GM15510 (cell line): Measurements from ENCODE around the gene LCMT1.
A peak's percentile ranks its signal among the peaks of the same experiment; 100 is the strongest.

Experiments used
- POLR2A ChIP-seq: IDR thresholded peaks from 3 replicates; pipeline ENCODE4 v1.6.1; 2011; ENCODE audit warnings: borderline replicate concordance; ENCODE audit not compliant: insufficient read length; ENCODE audit errors: extremely low read depth

The LCMT1 gene

DNA sequence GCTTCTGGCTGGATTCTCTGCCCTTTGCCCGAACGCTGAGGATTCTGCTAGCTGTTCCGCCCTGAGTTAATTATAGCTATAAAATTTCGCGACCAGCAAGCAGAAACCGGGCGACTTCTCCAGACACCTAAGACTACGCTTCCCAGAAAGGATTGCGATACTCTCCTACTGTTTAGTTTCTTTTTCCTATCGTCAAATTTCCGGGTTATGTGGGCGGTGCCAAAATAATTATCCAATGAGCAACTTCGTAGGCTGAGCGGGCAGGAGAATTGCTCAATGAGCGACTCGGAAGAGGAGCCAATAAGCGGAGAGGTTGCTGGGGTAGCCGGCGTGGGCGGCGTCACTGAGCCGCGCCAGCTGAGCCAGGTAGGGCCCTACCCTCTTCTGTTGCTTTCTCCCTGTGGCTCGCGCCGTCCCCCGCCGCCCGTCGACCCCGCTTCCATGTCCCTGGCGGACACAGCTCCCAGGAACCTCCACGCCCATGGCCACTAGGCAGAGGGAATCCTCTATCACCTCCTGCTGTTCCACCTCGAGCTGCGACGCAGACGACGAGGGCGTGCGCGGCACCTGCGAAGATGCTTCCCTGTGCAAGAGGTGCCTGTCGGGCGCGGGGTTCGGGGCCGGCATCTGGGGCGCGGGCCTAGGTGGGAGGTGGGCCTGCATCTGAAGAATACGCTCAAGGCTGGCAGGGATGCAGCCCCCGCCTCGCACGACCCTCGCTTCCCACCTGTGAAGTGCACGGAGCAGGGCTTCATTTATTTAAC, at the start of gene LCMT1:
Gene LCMT1, plus strand, starts transcription at position 340 of the 764 bp plus-strand sequence. Its CDS starts 142 bp downstream, at position 482.
- TF ChIP-seq POLR2A: peak; percentile 68

DNA sequence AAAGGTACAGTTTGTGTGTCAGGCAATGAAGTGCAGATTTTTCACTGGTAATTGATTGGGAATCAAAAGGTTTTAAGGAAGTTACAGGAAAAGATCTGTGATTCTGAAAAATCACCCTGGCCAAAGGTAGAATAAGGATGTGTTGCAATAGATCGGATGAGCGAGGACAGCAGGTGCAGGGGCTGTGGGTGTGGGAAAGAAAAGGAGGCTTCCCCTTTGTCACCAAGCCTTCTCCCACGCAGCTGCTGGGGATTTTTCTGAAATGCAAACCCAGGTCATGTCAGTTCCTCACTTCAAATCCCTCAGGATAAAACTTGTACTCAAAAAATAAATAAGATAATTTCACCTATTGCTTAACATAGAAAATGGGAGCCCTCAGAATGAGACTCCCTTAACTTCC, 48.4 kb upstream of the LCMT1 start:
- no peak for TF ChIP-seq POLR2A

DNA sequence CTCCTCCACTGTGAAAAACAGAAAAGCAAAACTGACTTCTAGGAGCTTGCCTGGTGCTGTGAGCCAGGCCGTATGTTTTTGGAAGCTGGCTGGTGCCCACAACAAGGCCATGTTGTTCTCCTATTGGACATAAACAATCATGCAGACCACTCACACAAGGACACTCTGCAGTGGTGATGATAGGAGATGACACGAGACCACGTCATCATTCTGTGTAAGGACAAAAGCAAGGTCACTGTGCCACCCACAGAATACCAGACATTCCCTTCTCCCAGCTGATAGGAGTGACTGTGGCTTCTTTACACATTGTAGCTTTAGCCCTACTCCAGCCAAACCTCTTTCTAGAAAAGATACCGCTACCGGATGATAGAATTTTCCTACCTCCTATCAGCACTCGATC, 47.7 kb upstream of the LCMT1 start:
- TF ChIP-seq POLR2A: no peak

GRCh38 chr16:25064937-25065336, 46.6 kb upstream of the LCMT1 start:
- TF ChIP-seq POLR2A: no peak

DNA sequence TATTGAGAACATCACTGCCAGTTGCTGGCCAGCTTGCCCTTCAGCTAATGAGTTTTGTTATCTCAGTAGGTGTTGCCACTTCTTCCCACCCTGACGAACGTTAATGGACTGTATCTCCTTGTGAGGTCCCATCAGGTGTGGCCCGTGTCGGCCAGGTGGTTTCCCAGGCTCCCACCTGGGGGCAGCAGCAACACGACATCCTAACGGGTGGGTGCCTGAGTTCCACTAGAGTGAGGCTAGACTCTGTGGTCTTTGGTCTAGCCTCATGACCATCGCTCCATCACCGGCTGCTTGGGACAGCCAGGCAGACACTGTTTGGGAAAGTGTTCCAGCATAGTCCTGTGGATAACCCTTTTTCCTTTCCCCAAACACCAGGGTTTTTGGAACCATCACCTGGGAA, 45.6 kb upstream of the LCMT1 start:
- no peak for TF ChIP-seq POLR2A

DNA sequence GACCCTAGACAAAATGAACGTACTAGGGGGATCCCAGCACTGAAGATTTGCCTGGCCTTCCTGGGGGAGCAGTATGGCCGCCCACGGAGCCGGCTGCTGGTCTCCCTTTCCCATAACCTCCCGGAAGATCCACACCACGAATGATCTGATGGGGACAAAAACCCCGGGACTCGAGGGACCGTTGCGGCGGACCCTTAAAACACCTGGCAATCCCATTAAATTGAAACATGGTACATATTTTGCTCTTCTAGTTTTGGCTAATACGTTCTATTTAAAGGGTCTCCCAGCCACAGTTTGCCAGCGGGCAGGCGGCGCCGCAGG, 45.2 kb upstream of the LCMT1 start:
- no peak for TF ChIP-seq POLR2A

DNA sequence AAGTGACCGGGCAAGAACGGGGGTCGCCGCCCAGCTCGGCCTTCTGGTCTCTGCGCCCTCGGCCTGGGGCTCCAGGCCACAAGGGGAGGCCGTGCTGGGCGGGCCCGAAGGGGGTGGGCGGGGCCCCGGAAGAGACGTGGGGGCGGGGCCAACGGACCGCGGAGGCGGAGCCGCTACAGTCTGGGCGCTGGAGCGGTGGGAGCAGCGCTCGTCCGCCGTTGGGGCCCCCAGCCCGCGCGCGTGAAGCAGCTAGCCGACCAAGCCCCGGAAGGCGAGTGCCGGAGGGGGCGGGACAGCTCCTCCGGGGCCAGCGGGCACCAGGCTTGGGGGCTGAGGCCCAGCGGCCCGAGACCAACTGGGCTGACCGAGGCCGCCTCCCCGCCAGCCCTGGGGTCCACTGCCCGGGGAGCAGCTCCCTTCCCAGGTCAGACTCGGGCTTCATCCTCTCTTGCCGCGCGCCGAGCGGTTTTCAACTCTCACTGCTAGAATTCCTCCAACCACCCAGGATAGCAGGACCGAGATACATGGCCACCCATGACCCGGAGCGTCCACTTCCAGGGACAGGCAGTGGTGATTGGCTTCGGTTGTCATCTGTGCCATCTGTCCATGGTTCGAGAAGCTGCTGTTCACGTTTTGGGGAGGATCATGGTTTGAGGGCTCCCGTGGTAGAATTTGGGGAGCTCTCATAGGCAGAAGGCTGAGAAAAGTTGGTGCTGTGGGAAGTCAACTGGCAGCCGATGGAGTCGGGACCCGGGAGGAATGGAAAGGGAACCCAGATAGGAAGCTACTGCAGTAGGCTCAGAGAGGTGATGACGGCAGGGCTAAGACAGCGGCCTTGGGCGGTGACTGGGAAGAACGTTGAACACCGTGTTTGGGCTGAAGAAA, 44.6 kb upstream of the LCMT1 start:
- TF ChIP-seq POLR2A: peak; percentile 78

- TF ChIP-seq POLR2A: no peak
Measured at GRCh38 chr16:25073854-25074253, 37.7 kb upstream of the LCMT1 start.

- no peak for TF ChIP-seq POLR2A
Measured at GRCh38 chr16:25078386-25078978, 33.1 kb upstream of the LCMT1 start.

- no peak for TF ChIP-seq POLR2A
Measured at GRCh38 chr16:25079637-25080378, 31.7 kb upstream of the LCMT1 start.

DNA sequence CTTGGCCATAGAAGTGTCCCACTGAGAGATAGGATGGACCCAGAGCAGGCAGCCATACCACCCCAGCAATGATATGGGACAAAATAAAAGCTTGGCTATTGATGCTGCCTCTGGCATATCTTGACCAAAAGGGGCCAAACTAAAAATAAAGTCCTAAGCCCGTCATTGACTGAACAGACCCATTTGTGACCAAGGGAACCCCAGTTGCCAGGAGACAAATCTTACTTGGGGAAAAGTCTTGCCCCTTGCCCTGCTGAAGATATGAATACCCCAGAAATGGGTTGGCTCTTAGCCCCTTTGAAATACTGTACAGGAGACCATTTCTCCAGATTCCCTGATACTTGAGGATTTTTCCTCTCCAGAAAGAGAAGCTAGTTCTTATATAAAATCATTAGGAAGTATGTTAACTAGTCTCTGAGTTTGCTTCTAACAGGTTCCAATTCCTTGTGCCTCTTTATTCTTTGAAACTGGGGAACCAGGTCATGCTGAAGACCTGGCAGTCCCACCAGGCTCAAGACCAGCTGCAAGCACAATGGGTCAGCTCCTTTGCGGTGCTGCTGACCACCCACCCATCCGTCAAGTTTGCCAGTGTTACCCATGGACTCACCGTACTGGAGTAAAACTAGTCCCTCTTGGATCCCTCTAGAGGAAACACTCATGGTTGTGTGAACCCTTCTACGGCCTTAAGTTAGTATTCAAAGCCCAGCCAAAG, 31.0 kb upstream of the LCMT1 start:
- TF ChIP-seq POLR2A: no peak

GRCh38 chr16:25081702-25082101, 29.8 kb upstream of the LCMT1 start:
- TF ChIP-seq POLR2A: no peak

DNA sequence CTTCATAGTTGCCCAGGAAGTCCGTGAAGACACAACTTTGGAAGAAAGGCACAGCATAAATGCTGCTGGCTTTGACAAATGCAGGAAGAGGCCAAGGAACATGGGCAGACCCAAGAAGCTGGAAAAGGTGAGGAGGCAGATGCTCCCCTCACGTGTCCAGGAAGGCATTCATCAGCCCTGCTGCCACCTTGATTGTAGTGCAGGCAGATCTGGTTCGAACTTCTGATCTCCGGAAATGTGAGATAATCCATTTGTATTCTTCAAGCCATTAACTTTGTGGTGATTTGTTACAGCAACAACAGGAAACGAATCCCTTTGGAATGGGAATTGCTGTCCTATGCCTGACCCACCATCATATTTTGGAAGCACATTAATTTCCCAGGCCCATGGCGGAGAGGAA, 28.5 kb upstream of the LCMT1 start:
- no peak for TF ChIP-seq POLR2A

DNA sequence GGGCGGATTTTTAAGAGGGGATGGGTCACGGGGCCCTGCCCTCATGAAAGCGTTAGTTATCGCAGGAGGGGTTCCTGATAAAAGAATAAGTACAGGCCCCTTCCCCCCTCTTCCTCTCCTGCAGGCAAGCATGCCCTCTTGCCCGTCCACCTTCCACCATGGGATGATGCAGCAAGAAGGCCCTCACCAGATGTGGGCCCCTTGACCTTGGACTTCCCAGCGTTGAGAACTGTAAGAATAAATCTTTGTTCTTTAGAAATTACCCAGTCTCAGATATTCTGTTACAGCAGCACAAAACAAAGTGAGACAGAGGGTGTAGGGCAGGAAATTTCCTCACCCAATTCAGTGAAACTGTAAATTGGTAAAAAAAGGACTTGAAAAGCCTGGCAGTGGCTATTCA, 27.8 kb upstream of the LCMT1 start:
- TF ChIP-seq POLR2A: no peak

DNA sequence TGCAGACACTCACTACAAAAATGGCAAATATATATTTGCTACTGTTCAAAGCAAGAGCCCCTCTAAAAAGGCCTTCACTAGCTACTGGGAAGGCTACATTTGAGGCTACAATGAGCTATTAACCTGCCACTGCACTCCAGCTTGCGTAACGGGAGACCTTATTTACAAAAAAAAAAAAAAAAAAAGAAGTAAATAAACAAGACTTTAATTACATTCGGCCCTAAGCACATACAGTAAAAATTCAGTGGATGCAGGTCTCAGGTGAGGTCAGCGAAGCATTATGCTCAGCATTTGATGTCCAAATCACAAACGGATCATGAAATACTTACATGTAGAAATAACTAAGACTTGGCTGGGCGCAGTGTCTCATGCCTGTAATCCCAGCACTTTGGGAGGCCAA, 26.7 kb upstream of the LCMT1 start:
- no peak for TF ChIP-seq POLR2A

GRCh38 chr16:25087761-25088160, 23.8 kb upstream of the LCMT1 start:
- TF ChIP-seq POLR2A: no peak
